ENCODE measurements around the gene CBX6.
"Not testable (repeated sequence)": the region's sequence is repeated elsewhere in the genome, so short reads cannot be mapped to it uniquely, and the experiment has no call there.

CBX6 gene

GRCh38 chr22:38859581-38860282 lies 12.3 kb downstream of the CBX6 start:
- peaks cover 0 to 14% of the 10 kb centered on the region in 2 experiments; a peak in 2 of 3 replicates for H3K36me3 ChIP-seq (ENCODE audit: control insufficient read depth in 2 of 2, insufficient read depth in 1 of 2, low read length in 2 of 2)
- ChIA-PET POLR2A (interaction anchor here (1.0 to 1.3 kb wide), 2 partner anchors 16 to 91 kb away, joined by 3 read pairs; partner anchors contain the start of gene NPTXR), CTCF (interaction anchor here (1.1 to 3.5 kb wide), 3 partner anchors 10 to 93 kb away, joined by 3 to 22 read pairs (median 15); no protein-coding TSS in a partner anchor)
- no peak overlapping the region for H3K4me3 ChIP-seq (ENCODE audit: low read depth, low read length)
- H3K9me3 ChIP-seq (ENCODE audit: control insufficient read depth, insufficient read depth, low read depth, low read length) = no peaks in the 10 kb centered on the region
- H3K4me1 ChIP-seq (ENCODE audit: control insufficient read depth, insufficient read depth, low read length) = no peaks in the 10 kb centered on the region
- TF ChIP-seq PRDM10 (tag by site-specific recombination; IDR thresholded peaks at IDR 0.05) (no peak), ZBTB48 (tag by site-specific recombination; IDR thresholded peaks at IDR 0.05) (0 out of 2 replicates have a peak, but pooled peaks have one; percentile 19), REST (tag by site-specific recombination; IDR thresholded peaks at IDR 0.05) (no peak), ZNF776 (tag by site-specific recombination; IDR thresholded peaks at IDR 0.05; ENCODE audit: borderline replicate concordance) (no peak), ZNF555 (tag by site-specific recombination; conservative IDR thresholded peaks at IDR 0.05) (no peak)
- H3K27ac ChIP-seq (ENCODE audit: extremely low read depth, low read depth, low read length) = no peak overlapping the region

DNA sequence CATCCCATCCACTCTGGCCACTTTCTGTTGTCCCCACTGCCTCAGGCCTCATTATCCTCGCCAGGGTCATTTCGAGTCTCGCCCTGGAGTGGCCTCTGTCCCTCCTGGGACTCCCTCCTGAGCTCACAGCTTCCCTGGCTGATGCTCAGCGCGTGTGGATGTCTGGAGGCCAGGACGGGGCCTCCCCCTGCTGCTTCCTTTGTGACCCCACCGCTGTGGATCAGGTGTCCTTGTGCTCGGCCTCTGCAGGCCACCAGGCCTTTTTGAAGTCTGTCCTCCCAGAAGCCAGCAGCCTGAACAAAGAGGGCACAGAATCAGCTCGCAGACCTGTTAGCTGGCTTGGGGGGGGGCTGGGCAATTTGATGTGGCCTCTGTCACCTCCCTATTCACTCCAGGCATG lies 13.5 kb downstream of the CBX6 start:
- TF ChIP-seq ZNF776 (tag by site-specific recombination; IDR thresholded peaks at IDR 0.05; ENCODE audit: borderline replicate concordance) (no peak), ZIC2 (tag by site-specific recombination; IDR thresholded peaks at IDR 0.05) (peak; percentile 28; the same call in 1 of the 2 replicates)
- CTCF ChIA-PET = interaction anchor here (0.6 to 2.5 kb wide), 5 partner anchors 11 to 123 kb away, joined by 3 to 22 read pairs (median 3); no protein-coding TSS in a partner anchor

GRCh38 chr22:38854476-38854875 lies 17.5 kb downstream of the CBX6 start:
- not testable (repeated sequence) for H3K9me3 ChIP-seq (ENCODE audit: control insufficient read depth, insufficient read depth, low read depth, low read length); H3K4me3 ChIP-seq (ENCODE audit: low read depth, low read length); H3K36me3 ChIP-seq (ENCODE audit: control insufficient read depth in 2 of 2, insufficient read depth in 1 of 2, low read length in 2 of 2); H3K27ac ChIP-seq (ENCODE audit: extremely low read depth, low read depth, low read length); H3K4me1 ChIP-seq (ENCODE audit: control insufficient read depth, insufficient read depth, low read length)
- CTCF ChIA-PET = interaction anchor here (0.9 to 5.8 kb wide), 4 partner anchors 16 to 149 kb away, joined by 3 to 54 read pairs (median 20); partner anchors contain the start of gene CBX6
- POLR2A ChIA-PET = interaction anchor here (1.8 to 3.2 kb wide), 2 partner anchors 11 to 16 kb away, joined by 5 to 17 read pairs; partner anchors contain the start of gene NPTXR
- peak; percentile 48; the same call in 1 of the 2 replicates for TF ChIP-seq ZNF639 (tag by site-specific recombination; IDR thresholded peaks at IDR 0.05)
- TF ChIP-seq, protein P1, sequence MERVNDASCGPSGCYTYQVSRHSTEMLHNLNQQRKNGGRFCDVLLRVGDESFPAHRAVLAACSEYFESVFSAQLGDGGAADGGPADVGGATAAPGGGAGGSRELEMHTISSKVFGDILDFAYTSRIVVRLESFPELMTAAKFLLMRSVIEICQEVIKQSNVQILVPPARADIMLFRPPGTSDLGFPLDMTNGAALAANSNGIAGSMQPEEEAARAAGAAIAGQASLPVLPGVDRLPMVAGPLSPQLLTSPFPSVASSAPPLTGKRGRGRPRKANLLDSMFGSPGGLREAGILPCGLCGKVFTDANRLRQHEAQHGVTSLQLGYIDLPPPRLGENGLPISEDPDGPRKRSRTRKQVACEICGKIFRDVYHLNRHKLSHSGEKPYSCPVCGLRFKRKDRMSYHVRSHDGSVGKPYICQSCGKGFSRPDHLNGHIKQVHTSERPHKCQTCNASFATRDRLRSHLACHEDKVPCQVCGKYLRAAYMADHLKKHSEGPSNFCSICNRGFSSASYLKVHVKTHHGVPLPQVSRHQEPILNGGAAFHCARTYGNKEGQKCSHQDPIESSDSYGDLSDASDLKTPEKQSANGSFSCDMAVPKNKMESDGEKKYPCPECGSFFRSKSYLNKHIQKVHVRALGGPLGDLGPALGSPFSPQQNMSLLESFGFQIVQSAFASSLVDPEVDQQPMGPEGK (tag by site-specific recombination; IDR thresholded peaks at IDR 0.05) = 0 out of 2 replicates have a peak, but pooled peaks have one; percentile 2
- TF ChIP-seq HIC1 (tag by site-specific recombination; IDR thresholded peaks at IDR 0.05) = peak; percentile 76
- peak; percentile 73 for TF ChIP-seq ZNF629 (tag by site-specific recombination; IDR thresholded peaks at IDR 0.05)
- peak; percentile 38; the same call in 1 of the 2 replicates for TF ChIP-seq SP7 (tag by site-specific recombination; IDR thresholded peaks at IDR 0.05)
- TF ChIP-seq KLF8 (tag by site-specific recombination; IDR thresholded peaks at IDR 0.05) = peak; percentile 31; the same call in 1 of the 2 replicates
- peak; percentile 42; the same call in 1 of the 2 replicates for TF ChIP-seq ZNF366 (tag by site-specific recombination; conservative IDR thresholded peaks at IDR 0.05)

More for the DNA sequence above, 13.5 kb downstream of the CBX6 start:
- H3K27ac ChIP-seq (ENCODE audit: extremely low read depth, low read depth, low read length) = no peak overlapping the region
- H3K4me3 ChIP-seq (ENCODE audit: low read depth, low read length) = no peak overlapping the region
- POLR2A ChIA-PET = interaction anchor here (1.0 to 1.3 kb wide), 2 partner anchors 14 to 90 kb away, joined by 3 read pairs; partner anchors contain the start of gene NPTXR
- H3K36me3 ChIP-seq (ENCODE audit: control insufficient read depth in 2 of 2, insufficient read depth in 1 of 2, low read length in 2 of 2) = peaks cover 0 to 3% of the 10 kb centered on the region in 2 experiments; a peak in 1 of 3 replicates
- H3K4me1 ChIP-seq (ENCODE audit: control insufficient read depth, insufficient read depth, low read length) = no peaks in the 10 kb centered on the region
- no peaks in the 10 kb centered on the region for H3K9me3 ChIP-seq (ENCODE audit: control insufficient read depth, insufficient read depth, low read depth, low read length)

Data from HEK293 (cell line).